OCI-LY7 (cell line): ENCODE data around the gene CENPP. TPM values are rescaled to one million over a fixed set of nuclear protein-coding genes. Genes with fewer than 3 reads are reported as not detected.

Experiments used
- BruUV-seq: library from RNA; stranded (reverse); fragments of 400-500 nt; replicated peaks from 2 replicates; lab custom pipeline; 2021; lab: Mats Ljungman, UMichigan
- CTCF ChIA-PET: fragments of 300-600 bp; sonication (Branson Sonifier 250); formaldehyde crosslinking; loops from one replicate; lab custom pipeline; 2022; ENCODE audit warnings: antibody characterized with exemption; ENCODE audit not compliant: unreplicated experiment; lab: Charles Lee
- POLR2A ChIA-PET: fragments of 300-600 bp; sonication (Branson Sonifier 250); formaldehyde crosslinking; loops from one replicate; lab custom pipeline; 2022; ENCODE audit warnings: antibody characterized with exemption; lab: Charles Lee
- DNase-seq: peaks from one replicate; pipeline ENCODE4 v3.0.0-alpha.2; 2015; ENCODE audit warnings: low spot score
- H2AFZ ChIP-seq: fragments of 200-600 bp; sonication (generic), shearing (Covaris generic); 2 replicates; pipeline ENCODE4 v1.6.1; 2014; ENCODE audit warnings: mild to moderate bottlenecking, antibody characterized with exemption, low read length, moderate library complexity
- H3K27ac ChIP-seq: fragments of 200-600 bp; sonication (generic); 2 replicates; pipeline ENCODE4 v1.5.1; 2014; ENCODE audit warnings: mixed run types, low read depth, mild to moderate bottlenecking, moderate library complexity, low read length, inconsistent platforms; ENCODE audit not compliant: poor library complexity, severe bottlenecking
- H3K36me3 ChIP-seq: fragments of 200-600 bp; sonication (generic); 2 replicates; pipeline ENCODE4 v1.6.1; 2014; ENCODE audit warnings: mild to moderate bottlenecking, antibody characterized with exemption, low read length, moderate library complexity, mixed read lengths; ENCODE audit not compliant: insufficient read depth
- H3K4me1 ChIP-seq: fragments of 200-600 bp; sonication (generic); 2 replicates; pipeline ENCODE4 v1.5.1; 2014; ENCODE audit warnings: mild to moderate bottlenecking, low read length; ENCODE audit not compliant: insufficient read depth, poor library complexity, severe bottlenecking
- H3K4me2 ChIP-seq: fragments of 200-600 bp; sonication (generic); 2 replicates; pipeline ENCODE4 v1.6.1; 2014; ENCODE audit warnings: mild to moderate bottlenecking, low read length
- H3K4me3 ChIP-seq: fragments of 200-600 bp; sonication (generic); 2 replicates; pipeline ENCODE4 v1.5.1; 2014; ENCODE audit warnings: mild to moderate bottlenecking, low read depth, low read length; ENCODE audit not compliant: poor library complexity, severe bottlenecking
- H3K79me2 ChIP-seq: fragments of 200-600 bp; sonication (generic); 2 replicates; pipeline ENCODE4 v1.6.1; 2016; ENCODE audit warnings: low read depth, mild to moderate bottlenecking, low read length, moderate library complexity, mixed read lengths; ENCODE audit not compliant: insufficient read depth
- H3K9me2 ChIP-seq: fragments of 200-600 bp; sonication (generic); 2 replicates; pipeline ENCODE4 v1.6.1; 2016; ENCODE audit warnings: mild to moderate bottlenecking, low read length, mixed read lengths; ENCODE audit not compliant: insufficient read depth
- H3K9me3 ChIP-seq: fragments of 200-600 bp; sonication (generic); 2 replicates; pipeline ENCODE4 v1.6.1; 2014; ENCODE audit warnings: mild to moderate bottlenecking, mixed run types, low read length, mixed read lengths
- H4K20me1 ChIP-seq: fragments of 200-600 bp; sonication (generic); 2 replicates; pipeline ENCODE4 v1.6.1; 2014; ENCODE audit warnings: mild to moderate bottlenecking, antibody characterized with exemption, low read length, moderate library complexity, mixed read lengths; ENCODE audit not compliant: insufficient read depth
- EZH2phosphoT487 ChIP-seq: fragments of 200-600 bp; sonication (generic); IDR thresholded peaks from 2 replicates; pipeline ENCODE4 v1.6.1; 2018; ENCODE audit warnings: low read depth, borderline replicate concordance, mild to moderate bottlenecking, mixed run types, antibody characterized with exemption, low read length, moderate library complexity, mixed read lengths
- intact Hi-C: fragments of 100-400 bp; cut with micrococcal nuclease; formaldehyde crosslinking; loops from one replicate; pipeline ENCODE4 v1.10.0; 2022; ENCODE audit not compliant: unreplicated experiment
- total RNA-seq, 2 experiments: library from RNA; depleted of rRNA in 1 of 2; stranded (reverse); fragments of >200 nt in 1 of 2; shearing (Covaris generic) in 1 of 2; gene quantifications; 2 replicates each; pipeline ENCODE4 v1.2.3, GENCODE V29; 2014 to 2022
- TF ChIP-seq, protein P1 (sequence below): fragments of 200-600 bp; sonication (generic); conservative IDR thresholded peaks from 2 replicates; pipeline ENCODE4 v1.5.1; 2014; ENCODE audit warnings: mild to moderate bottlenecking, antibody characterized with exemption, low read length, moderate library complexity, mixed read lengths

CENPP gene
- total RNA-seq, 2 experiments from 2014 or later = 25.4 to 30.9 TPM

DNA sequence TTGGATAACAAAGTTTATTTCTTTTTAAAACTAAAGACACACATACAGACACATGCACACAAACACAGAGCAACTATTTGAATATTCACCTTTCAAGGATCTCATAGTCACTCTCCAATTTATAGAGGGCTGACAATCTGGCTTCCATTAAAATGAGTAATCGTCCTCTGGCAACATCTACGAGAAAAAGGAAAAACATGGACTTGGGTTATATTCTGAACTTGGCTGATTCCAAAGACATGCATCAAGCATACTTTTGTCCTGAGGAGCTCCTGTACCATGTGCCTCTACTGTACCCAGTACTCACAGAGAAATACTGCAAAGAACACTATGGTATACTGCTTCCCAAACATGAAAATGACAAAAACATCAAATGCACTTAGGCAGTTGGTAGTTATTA is 47.6 kb upstream of the CENPP start:
- H3K4me1 ChIP-seq = peaks cover 15% of the 10 kb centered on the region
- peaks cover 22% of the 10 kb centered on the region; the same call in 1 of the 2 replicates for H4K20me1 ChIP-seq
- intact Hi-C loops = loop anchor here (5.0 kb wide), 1 partner anchor 36 kb away; no protein-coding TSS in a partner anchor
- BruUV-seq = no TSS peak
- peaks cover 98% of the 10 kb centered on the region for H3K36me3 ChIP-seq
- no peak for DNase-seq
- H3K9me2 ChIP-seq = no peaks in the 10 kb centered on the region
- no peaks in the 10 kb centered on the region for H3K9me3 ChIP-seq
- ChIA-PET POLR2A (interaction anchor here (0.7 to 2.5 kb wide), 6 partner anchors 10 to 43 kb away, joined by 3 to 12 read pairs (median 4); no protein-coding TSS in a partner anchor), CTCF (no interaction called here)
- no peak overlapping the region for H3K4me2 ChIP-seq
- H3K4me3 ChIP-seq = no peak overlapping the region
- no peak overlapping the region for H3K27ac ChIP-seq
- H2AFZ ChIP-seq = no peak overlapping the region
- H3K79me2 ChIP-seq = peaks cover 13% of the 10 kb centered on the region; the same call in 1 of the 2 replicates
- TF ChIP-seq EZH2phosphoT487 = no peak
- TF ChIP-seq, protein P1, sequence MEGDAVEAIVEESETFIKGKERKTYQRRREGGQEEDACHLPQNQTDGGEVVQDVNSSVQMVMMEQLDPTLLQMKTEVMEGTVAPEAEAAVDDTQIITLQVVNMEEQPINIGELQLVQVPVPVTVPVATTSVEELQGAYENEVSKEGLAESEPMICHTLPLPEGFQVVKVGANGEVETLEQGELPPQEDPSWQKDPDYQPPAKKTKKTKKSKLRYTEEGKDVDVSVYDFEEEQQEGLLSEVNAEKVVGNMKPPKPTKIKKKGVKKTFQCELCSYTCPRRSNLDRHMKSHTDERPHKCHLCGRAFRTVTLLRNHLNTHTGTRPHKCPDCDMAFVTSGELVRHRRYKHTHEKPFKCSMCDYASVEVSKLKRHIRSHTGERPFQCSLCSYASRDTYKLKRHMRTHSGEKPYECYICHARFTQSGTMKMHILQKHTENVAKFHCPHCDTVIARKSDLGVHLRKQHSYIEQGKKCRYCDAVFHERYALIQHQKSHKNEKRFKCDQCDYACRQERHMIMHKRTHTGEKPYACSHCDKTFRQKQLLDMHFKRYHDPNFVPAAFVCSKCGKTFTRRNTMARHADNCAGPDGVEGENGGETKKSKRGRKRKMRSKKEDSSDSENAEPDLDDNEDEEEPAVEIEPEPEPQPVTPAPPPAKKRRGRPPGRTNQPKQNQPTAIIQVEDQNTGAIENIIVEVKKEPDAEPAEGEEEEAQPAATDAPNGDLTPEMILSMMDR = no peak

DNA sequence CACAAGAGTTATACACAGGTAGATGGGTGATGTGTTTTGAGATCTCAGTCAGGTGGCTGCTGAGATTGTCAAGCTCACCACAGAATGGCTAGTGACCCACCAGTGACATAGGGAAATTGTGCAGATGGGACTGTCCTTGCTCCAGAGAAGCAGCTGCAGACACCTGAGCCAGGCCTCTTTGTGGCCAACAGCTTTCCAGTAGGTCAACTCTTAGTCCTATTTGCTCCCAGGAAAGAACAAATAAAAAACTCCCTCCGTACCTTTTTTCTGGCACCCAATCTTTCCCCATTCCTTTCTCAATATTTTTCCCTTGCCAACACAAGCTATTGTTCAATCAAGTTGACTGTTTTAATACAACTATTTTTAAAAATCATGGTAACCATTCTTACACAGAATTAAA is 46.5 kb upstream of the CENPP start:
- Histone ChIP-seq H3K9me3 (no peaks in the 10 kb centered on the region), H3K36me3 (peaks cover 96% of the 10 kb centered on the region), H3K4me3 (no peak overlapping the region), H4K20me1 (peaks cover 20% of the 10 kb centered on the region; the same call in 1 of the 2 replicates), H3K27ac (no peak overlapping the region), H2AFZ (no peak overlapping the region), H3K9me2 (no peaks in the 10 kb centered on the region), H3K4me2 (no peak overlapping the region), H3K4me1 (peaks cover 15% of the 10 kb centered on the region), H3K79me2 (peaks cover 25% of the 10 kb centered on the region; the same call in 1 of the 2 replicates)
- no peak for TF ChIP-seq EZH2phosphoT487
- TF ChIP-seq, protein P1 = no peak
- ChIA-PET POLR2A (interaction anchor here (1.7 to 2.5 kb wide), 3 partner anchors 11 to 28 kb away, joined by 3 to 12 read pairs (median 9); no protein-coding TSS in a partner anchor), CTCF (no interaction called here)
- intact Hi-C loops = loop anchor here (5.0 kb wide), 1 partner anchor 37 kb away; no protein-coding TSS in a partner anchor
- no TSS peak for BruUV-seq
- no peak for DNase-seq
